Measurements from ENCODE around the gene RGPD8.

The RGPD8 gene

DNA sequence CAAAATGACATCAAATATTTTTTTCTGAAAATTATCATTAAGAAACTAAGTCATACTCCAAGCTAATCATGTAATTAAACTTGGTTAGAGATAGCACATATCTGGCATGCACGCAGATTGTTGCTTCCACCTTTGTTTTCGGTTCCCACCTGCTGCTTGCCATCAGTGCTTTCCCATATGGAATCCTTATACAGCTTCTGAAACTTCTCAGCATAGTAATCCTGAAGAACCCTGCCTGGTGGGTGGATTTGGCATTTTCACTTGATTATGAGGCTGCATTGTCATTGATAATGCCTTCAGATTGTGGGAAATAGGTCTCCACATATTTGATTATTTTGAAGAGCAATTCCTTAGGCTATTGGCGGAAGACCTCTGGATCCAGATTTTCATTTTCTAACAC is 110.5 kb downstream of the RGPD8 start:
- DNase-seq = no peak

DNA sequence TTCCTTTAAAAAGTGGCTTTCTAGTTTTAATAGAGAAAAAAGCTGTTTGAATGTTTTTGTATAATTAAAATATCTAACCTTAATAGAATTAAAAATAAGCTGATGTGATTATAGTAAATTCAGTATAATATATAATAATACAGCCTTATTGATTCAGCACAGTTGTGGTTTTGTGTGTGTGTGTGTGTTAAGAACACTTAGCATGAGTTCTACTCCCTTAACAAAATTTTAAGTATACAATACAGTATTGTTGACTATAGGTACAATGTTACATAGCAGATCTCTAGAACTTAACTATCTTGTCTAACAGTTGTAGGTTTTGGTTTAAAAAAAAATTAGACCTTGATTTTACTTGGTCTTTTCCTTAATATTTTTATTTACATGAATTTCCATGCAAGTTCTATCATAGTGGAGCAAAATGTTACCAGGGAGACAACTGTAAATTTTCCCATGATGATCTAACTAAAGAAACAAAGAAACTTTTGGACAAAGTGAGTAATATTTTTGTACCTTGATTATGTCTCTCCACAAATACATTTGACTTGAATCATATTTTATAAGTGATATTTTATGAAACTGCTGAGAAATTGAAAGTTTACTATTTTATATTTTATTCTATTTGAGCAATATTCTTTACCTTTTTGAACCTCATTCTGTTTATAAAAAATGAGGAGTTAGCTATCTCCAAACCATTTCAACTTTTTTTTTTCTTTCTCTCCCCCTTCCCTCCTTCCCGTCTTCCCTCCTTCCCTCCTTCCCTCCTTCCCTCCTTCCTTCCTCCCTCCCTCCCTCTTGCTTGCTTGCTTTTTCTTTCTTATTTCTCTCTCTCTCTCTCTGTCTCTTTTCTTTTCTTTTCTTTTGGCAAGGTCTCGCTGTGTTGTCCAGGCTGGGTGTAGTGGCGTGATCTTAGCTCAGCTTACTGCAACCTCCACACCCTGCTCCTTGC is 111.8 kb downstream of the RGPD8 start:
- DNase-seq = no peak

Data from NCI-H345 (cell line).